Measurements from ENCODE around the gene TNFAIP8L1.
A peak's percentile ranks its signal among the peaks of the same experiment; 100 is the strongest.

Gene TNFAIP8L1

GRCh38 chr19:4639531-4640246, 373 bp downstream of the TNFAIP8L1 start:
- DNase-seq (ENCODE audit: low read depth in 1 of 2, low spot score in 1 of 2) = no peak
- Histone ChIP-seq H3K27me3 (ENCODE audit: insufficient read depth, poor library complexity, severe bottlenecking) (no peaks in the 10 kb centered on the region), H3K4me3 (replicated peaks; ENCODE audit: insufficient read depth, low read length) (peak overlapping the region; percentile 93), H3K27ac (replicated peaks) (peak overlapping the region; percentile 59)
- TF ChIP-seq CTCF (IDR thresholded peaks at IDR 0.05; ENCODE audit: insufficient read depth, low read length) = no peak
- TF ChIP-seq GABPA (IDR thresholded peaks at IDR 0.05; ENCODE audit: low read depth) = no peak
- no peak for TF ChIP-seq SPI1 (IDR thresholded peaks at IDR 0.05; ENCODE audit: borderline replicate concordance, low read depth)
- TF ChIP-seq POLR2AphosphoS5 (IDR thresholded peaks at IDR 0.05; ENCODE audit: low read depth) = peak; percentile 3; the same call in 1 of the 2 replicates
- TF ChIP-seq, protein P1, sequence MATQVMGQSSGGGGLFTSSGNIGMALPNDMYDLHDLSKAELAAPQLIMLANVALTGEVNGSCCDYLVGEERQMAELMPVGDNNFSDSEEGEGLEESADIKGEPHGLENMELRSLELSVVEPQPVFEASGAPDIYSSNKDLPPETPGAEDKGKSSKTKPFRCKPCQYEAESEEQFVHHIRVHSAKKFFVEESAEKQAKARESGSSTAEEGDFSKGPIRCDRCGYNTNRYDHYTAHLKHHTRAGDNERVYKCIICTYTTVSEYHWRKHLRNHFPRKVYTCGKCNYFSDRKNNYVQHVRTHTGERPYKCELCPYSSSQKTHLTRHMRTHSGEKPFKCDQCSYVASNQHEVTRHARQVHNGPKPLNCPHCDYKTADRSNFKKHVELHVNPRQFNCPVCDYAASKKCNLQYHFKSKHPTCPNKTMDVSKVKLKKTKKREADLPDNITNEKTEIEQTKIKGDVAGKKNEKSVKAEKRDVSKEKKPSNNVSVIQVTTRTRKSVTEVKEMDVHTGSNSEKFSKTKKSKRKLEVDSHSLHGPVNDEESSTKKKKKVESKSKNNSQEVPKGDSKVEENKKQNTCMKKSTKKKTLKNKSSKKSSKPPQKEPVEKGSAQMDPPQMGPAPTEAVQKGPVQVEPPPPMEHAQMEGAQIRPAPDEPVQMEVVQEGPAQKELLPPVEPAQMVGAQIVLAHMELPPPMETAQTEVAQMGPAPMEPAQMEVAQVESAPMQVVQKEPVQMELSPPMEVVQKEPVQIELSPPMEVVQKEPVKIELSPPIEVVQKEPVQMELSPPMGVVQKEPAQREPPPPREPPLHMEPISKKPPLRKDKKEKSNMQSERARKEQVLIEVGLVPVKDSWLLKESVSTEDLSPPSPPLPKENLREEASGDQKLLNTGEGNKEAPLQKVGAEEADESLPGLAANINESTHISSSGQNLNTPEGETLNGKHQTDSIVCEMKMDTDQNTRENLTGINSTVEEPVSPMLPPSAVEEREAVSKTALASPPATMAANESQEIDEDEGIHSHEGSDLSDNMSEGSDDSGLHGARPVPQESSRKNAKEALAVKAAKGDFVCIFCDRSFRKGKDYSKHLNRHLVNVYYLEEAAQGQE (IDR thresholded peaks at IDR 0.05; ENCODE audit: insufficient replicate concordance, low read depth) = no peak

- H3K27ac ChIP-seq (replicated peaks) = no peak overlapping the region; the same call in 1 of the 2 replicates
- no peak for DNase-seq (ENCODE audit: low read depth in 1 of 2, low spot score in 1 of 2)
- H3K27me3 ChIP-seq (ENCODE audit: insufficient read depth, poor library complexity, severe bottlenecking) = no peaks in the 10 kb centered on the region
- H3K4me3 ChIP-seq (replicated peaks; ENCODE audit: insufficient read depth, low read length) = peak overlapping the region; percentile 93
- no peak for TF ChIP-seq CTCF (IDR thresholded peaks at IDR 0.05; ENCODE audit: insufficient read depth, low read length)
- no peak for TF ChIP-seq GABPA (IDR thresholded peaks at IDR 0.05; ENCODE audit: low read depth)
- TF ChIP-seq, protein P1 (IDR thresholded peaks at IDR 0.05; ENCODE audit: insufficient replicate concordance, low read depth) = no peak
- no peak for TF ChIP-seq SPI1 (IDR thresholded peaks at IDR 0.05; ENCODE audit: borderline replicate concordance, low read depth)
- no peak for TF ChIP-seq POLR2AphosphoS5 (IDR thresholded peaks at IDR 0.05; ENCODE audit: low read depth)
Measured at GRCh38 chr19:4640247-4641000, 1.1 kb downstream of the TNFAIP8L1 start.

GRCh38 chr19:4641132-4641531, 1.8 kb downstream of the TNFAIP8L1 start:
- H3K27ac ChIP-seq (replicated peaks) = no peak overlapping the region
- TF ChIP-seq, protein P1 (IDR thresholded peaks at IDR 0.05; ENCODE audit: insufficient replicate concordance, low read depth) = no peak
- no peak for TF ChIP-seq POLR2AphosphoS5 (IDR thresholded peaks at IDR 0.05; ENCODE audit: low read depth)
- no peak for TF ChIP-seq GABPA (IDR thresholded peaks at IDR 0.05; ENCODE audit: low read depth)
- no peak for TF ChIP-seq SPI1 (IDR thresholded peaks at IDR 0.05; ENCODE audit: borderline replicate concordance, low read depth)
- DNase-seq (ENCODE audit: low read depth in 1 of 2, low spot score in 1 of 2) = no peak

More at GRCh38 chr19:4641132-4641531, 1.8 kb downstream of the TNFAIP8L1 start:
- H3K27me3 ChIP-seq (ENCODE audit: insufficient read depth, poor library complexity, severe bottlenecking) = no peaks in the 10 kb centered on the region
- no peak overlapping the region for H3K4me3 ChIP-seq (replicated peaks; ENCODE audit: insufficient read depth, low read length)
